Mesenteric fat pad (tissue), 1 donor: Measurements from ENCODE around the gene ALX1. TPM values are rescaled to one million over a fixed set of nuclear protein-coding genes. Genes with fewer than 3 reads are reported as not detected.

Experiments used
- DNase-seq: peaks from one replicate; pipeline ENCODE4 v3.0.0-alpha.2; 2020; ENCODE audit warnings: low spot score
- long read RNA-seq: library from polyadenylated mRNA; unstranded; transcript quantifications from one replicate; pipeline ENCODE4 v2.0.0, GENCODE V29; 2020
- total RNA-seq: library from RNA; stranded (reverse); fragmentation: NEBNext Ultra II Directional; extraction: Animal tissue kit (Norgen Biotek cat#: 25700); gene quantifications from one replicate; pipeline ENCODE4 v1.2.1, GENCODE V29; 2021
- donor health status: DM: yes; HTN: yes; CAD: no.

ALX1 gene
- not detected for total RNA-seq
- long read RNA-seq, result 0 reads

GRCh38 chr12:85280165-85280983 is at the start of gene ALX1:
ALX1 (plus strand) TSS chr12:85280220; CDS start chr12:85280262, 42 bp downstream.
- no peak for DNase-seq

GRCh38 chr12:85237327-85237726 is 42.7 kb upstream of the ALX1 start:
- no peak for DNase-seq

GRCh38 chr12:85244561-85244960 is 35.5 kb upstream of the ALX1 start:
- DNase-seq, result no peak

- DNase-seq, result no peak
Measured at GRCh38 chr12:85253853-85254252, 26.2 kb upstream of the ALX1 start.

GRCh38 chr12:85257671-85258070 is 22.3 kb upstream of the ALX1 start:
- DNase-seq, result no peak

- DNase-seq, result no peak
Measured at GRCh38 chr12:85260447-85260846, 19.6 kb upstream of the ALX1 start.

GRCh38 chr12:85260896-85261295 is 19.1 kb upstream of the ALX1 start:
- DNase-seq, result no peak

GRCh38 chr12:85266356-85266755 is 13.7 kb upstream of the ALX1 start:
- DNase-seq, result no peak

- DNase-seq, result no peak
Measured at GRCh38 chr12:85273381-85274314, 6.4 kb upstream of the ALX1 start.

GRCh38 chr12:85274315-85274651 is 5.7 kb upstream of the ALX1 start:
- DNase-seq, result no peak

GRCh38 chr12:85275374-85275773 is 4.6 kb upstream of the ALX1 start:
- no peak for DNase-seq

- DNase-seq, result no peak
Measured at GRCh38 chr12:85277191-85277590, 2.8 kb upstream of the ALX1 start.

GRCh38 chr12:85277900-85278597 is 2.0 kb upstream of the ALX1 start:
- no peak for DNase-seq

GRCh38 chr12:85278598-85279448 is 1.2 kb upstream of the ALX1 start:
- no peak for DNase-seq

- no peak for DNase-seq
Measured at GRCh38 chr12:85279449-85280164, 413 bp upstream of the ALX1 start.

GRCh38 chr12:85280984-85281630 is 1.1 kb downstream of the ALX1 start:
- no peak for DNase-seq

- DNase-seq, result no peak
Measured at GRCh38 chr12:85281636-85282312, 1.8 kb downstream of the ALX1 start.

- DNase-seq, result no peak
Measured at GRCh38 chr12:85283560-85283959, 3.5 kb downstream of the ALX1 start.

GRCh38 chr12:85296362-85296761 is 16.3 kb downstream of the ALX1 start:
- DNase-seq, result no peak
